ENCODE data around the gene RBFOX2.
"Not testable (repeated sequence)": the region's sequence is repeated elsewhere in the genome, so short reads cannot be mapped to it uniquely, and the experiment has no call there.

The RBFOX2 gene

GRCh38 chr22:36028646-36029405, at the start of gene RBFOX2:
TSS of gene RBFOX2 (minus strand) at chr22:36028824. CDS start at chr22:36028425, 399 bp downstream.
- DNase-seq = peak; percentile 64

- DNase-seq = no peak
Observed at GRCh38 chr22:36077271-36077670, 48.6 kb upstream of the RBFOX2 start.

GRCh38 chr22:36075724-36076123, 47.1 kb upstream of the RBFOX2 start:
- DNase-seq = no peak

GRCh38 chr22:36075230-36075629, 46.6 kb upstream of the RBFOX2 start:
- no peak for DNase-seq

GRCh38 chr22:36073476-36073875, 44.9 kb upstream of the RBFOX2 start:
- no peak for DNase-seq

- not testable (repeated sequence) for DNase-seq
Observed at GRCh38 chr22:36070645-36071044, 42.0 kb upstream of the RBFOX2 start.

GRCh38 chr22:36069368-36069767, 40.7 kb upstream of the RBFOX2 start:
- no peak for DNase-seq

- no peak for DNase-seq
Observed at GRCh38 chr22:36068776-36069344, 40.2 kb upstream of the RBFOX2 start.

GRCh38 chr22:36067235-36067558, 38.6 kb upstream of the RBFOX2 start:
- no peak for DNase-seq

GRCh38 chr22:36065775-36066544, 37.3 kb upstream of the RBFOX2 start:
- DNase-seq = peak; percentile 62

- DNase-seq = no peak
Observed at GRCh38 chr22:36065462-36065774, 36.8 kb upstream of the RBFOX2 start.

GRCh38 chr22:36064358-36064757, 35.7 kb upstream of the RBFOX2 start:
- DNase-seq = no peak

GRCh38 chr22:36056980-36057379, 28.4 kb upstream of the RBFOX2 start:
- DNase-seq = no peak

- DNase-seq = no peak
Observed at GRCh38 chr22:36055376-36056295, 27.0 kb upstream of the RBFOX2 start.

GRCh38 chr22:36054446-36054845, 25.8 kb upstream of the RBFOX2 start:
- DNase-seq = not testable (repeated sequence)

GRCh38 chr22:36053242-36054147, 24.9 kb upstream of the RBFOX2 start:
- DNase-seq = no peak

- DNase-seq = no peak
Observed at GRCh38 chr22:36052505-36052941, 23.9 kb upstream of the RBFOX2 start.

- no peak for DNase-seq
Observed at GRCh38 chr22:36049678-36049997, 21.0 kb upstream of the RBFOX2 start.

- DNase-seq = no peak
Observed at GRCh38 chr22:36048911-36049677, 20.5 kb upstream of the RBFOX2 start.

GRCh38 chr22:36044517-36044916, 15.9 kb upstream of the RBFOX2 start:
- DNase-seq = not testable (repeated sequence)

- no peak for DNase-seq
Observed at GRCh38 chr22:36042240-36042639, 13.6 kb upstream of the RBFOX2 start.

Data from CD4-positive, alpha-beta T cell treated with Interleukin-12 subunit alpha and Interleukin-12 subunit beta, for 1 hour (primary cell).